HepG2 (cell line): Measurements from ENCODE around the gene NFATC2. TPM values are rescaled to one million over a fixed set of nuclear protein-coding genes. Genes with fewer than 3 reads are reported as not detected.

Experiments used
- AHDC1 ChIP-seq: sonication (generic); formaldehyde crosslinking; IDR thresholded peaks from 2 replicates; pipeline ENCODE4 v1.5.1; 2020; ENCODE audit warnings: mild to moderate bottlenecking, missing genetic modification reagents, borderline replicate concordance
- CBX2 ChIP-seq, 2 experiments: fragments of 200-600 bp in 1 of 2; sonication (generic); formaldehyde crosslinking in 1 of 2; IDR thresholded peaks; 2 replicates each; pipeline versions ENCODE4 v1.7.0 to v1.8.1; 2018 to 2022; ENCODE audit warnings: low read depth in 2 of 2, low read length in 1 of 2, mild to moderate bottlenecking in 1 of 2, missing genetic modification reagents in 1 of 2
- CHD2 ChIP-seq: IDR thresholded peaks from 2 replicates; pipeline ENCODE4 v1.6.1; 2011; ENCODE audit warnings: low read depth, low read length, improper control_type of control experiment
- MYNN ChIP-seq: sonication (generic); formaldehyde crosslinking; IDR thresholded peaks from 2 replicates; pipeline ENCODE4 v1.4.0; 2020; ENCODE audit warnings: mild to moderate bottlenecking, low read depth, missing genetic modification reagents
- NR2F1 ChIP-seq, 2 experiments: fragments of 450-650 bp in 1 of 2; formaldehyde crosslinking in 1 of 2; IDR thresholded peaks; 2 replicates each; pipeline versions ENCODE4 v1.5.0 to v1.6.1; 2016 to 2020; ENCODE audit warnings: mild to moderate bottlenecking in 1 of 2, missing compliant biosample characterization in 1 of 2, missing genetic modification reagents in 1 of 2, moderate library complexity in 1 of 2
- SNAPC4 ChIP-seq: sonication (generic); formaldehyde crosslinking; IDR thresholded peaks from 2 replicates; pipeline ENCODE4 v1.4.0; 2020; ENCODE audit warnings: mild to moderate bottlenecking, missing genetic modification reagents
- ZFP36L2 ChIP-seq: sonication (generic); formaldehyde crosslinking; IDR thresholded peaks from 2 replicates; pipeline ENCODE4 v1.4.0; 2020; ENCODE audit warnings: missing genetic modification reagents
- ZNF44 ChIP-seq: sonication (generic); formaldehyde crosslinking; IDR thresholded peaks from 2 replicates; pipeline ENCODE4 v1.5.1; 2020; ENCODE audit warnings: mild to moderate bottlenecking, missing genetic modification reagents
- ZNF660 ChIP-seq: sonication (generic); formaldehyde crosslinking; IDR thresholded peaks from 2 replicates; pipeline ENCODE4 v1.5.1; 2020; ENCODE audit warnings: mild to moderate bottlenecking, low read depth, missing genetic modification reagents, borderline replicate concordance
- ZNF672 ChIP-seq: sonication (generic); formaldehyde crosslinking; IDR thresholded peaks from 2 replicates; pipeline ENCODE4 v1.8.1; 2022; ENCODE audit warnings: missing genetic modification reagents
- ZNF710 ChIP-seq: sonication (generic); formaldehyde crosslinking; IDR thresholded peaks from 2 replicates; pipeline ENCODE4 v1.5.0; 2020; ENCODE audit warnings: mild to moderate bottlenecking, missing genetic modification reagents, borderline replicate concordance
- ZNF740 ChIP-seq: sonication (generic); formaldehyde crosslinking; IDR thresholded peaks from 2 replicates; pipeline ENCODE4 v1.4.0; 2020; ENCODE audit warnings: missing genetic modification reagents
- polyA plus RNA-seq, 8 experiments: library from polyadenylated mRNA; depleted of rRNA in 3 of 8; stranded (reverse) in 7 of 8; unstranded in 1 of 8; fragments of >200 nt; fragmentation: Illumina TruSeq in 4 of 8; extraction: Trizol in 4 of 8; gene quantifications; 2 replicates each; pipeline versions ENCODE4 v1.2.1 to v1.2.3, GENCODE V29; 2011 to 2016; ENCODE audit warnings: low read depth in 4 of 8, missing spikeins in 1 of 8, mixed read lengths in 1 of 8; ENCODE audit not compliant: insufficient read depth in 1 of 8
- total RNA-seq, 5 experiments: library from RNA; depleted of rRNA; stranded (reverse); fragments of >200 nt; fragmentation: Illumina TruSeq; extraction: Trizol; gene quantifications; 2 replicates each; pipeline ENCODE4 v1.2.3, GENCODE V29; 2016; ENCODE audit warnings: low read depth in 1 of 5

Gene NFATC2
- total and polyA plus RNA-seq, 2 of the 13 experiments (the other 11 are each of a cell fraction or from before 2014, with no cell fraction given) = 1.9 to 3.3 TPM

GRCh38 chr20:51541189-51542032 lies 1.1 kb downstream of the NFATC2 start (continued):
- TF ChIP-seq AHDC1 (CRISPR knock-in tag) (peak; percentile 14; the same call in 1 of the 2 replicates), ZNF740 (CRISPR knock-in tag) (no peak), ZNF44 (no peak; the same call in 1 of the 2 replicates), CHD2 (no peak), SNAPC4 (no peak), NR2F1 (CRISPR knock-in tag; IDR thresholded peaks at IDR 0.05) (peak in 1 of 2 experiments; percentile 50; a peak in 1 of 4 replicates), ZFP36L2 (CRISPR knock-in tag) (no peak), CBX2 (IDR thresholded peaks at IDR 0.05; ENCODE audit: low read depth, low read length) (no peak), CBX2 (CRISPR knock-in tag; IDR thresholded peaks at IDR 0.05; ENCODE audit: low read depth) (no peak), ZNF660 (CRISPR knock-in tag) (no peak), MYNN (CRISPR knock-in tag) (no peak), ZNF710 (CRISPR knock-in tag) (peak; percentile 62; the same call in 1 of the 2 replicates), ZNF672 (CRISPR knock-in tag) (no peak)
